Thyroid gland (tissue), 4 donors: ENCODE data around the gene SH2D1A.

Experiments used
- POLR2A ChIP-seq, 2 donors: fragments of 450-650 bp; IDR thresholded peaks; one replicate each; pipeline ENCODE4 v1.6.1; 2017; ENCODE audit warnings: antibody characterized with exemption in 2 of 2, mild to moderate bottlenecking in 2 of 2, moderate library complexity in 1 of 2
- TF ChIP-seq, protein P1 (sequence below), 6 experiments: fragments of 200-600 bp in 3 of 6; fragments of 450-650 bp in 3 of 6; sonication (generic) in 3 of 6; IDR thresholded peaks; one replicate each; pipeline ENCODE4 v1.5.1; 2016 to 2019; ENCODE audit warnings: antibody characterized with exemption in 6 of 6, mild to moderate bottlenecking in 2 of 6, inconsistent platforms in 1 of 6, moderate library complexity in 1 of 6

DNA sequence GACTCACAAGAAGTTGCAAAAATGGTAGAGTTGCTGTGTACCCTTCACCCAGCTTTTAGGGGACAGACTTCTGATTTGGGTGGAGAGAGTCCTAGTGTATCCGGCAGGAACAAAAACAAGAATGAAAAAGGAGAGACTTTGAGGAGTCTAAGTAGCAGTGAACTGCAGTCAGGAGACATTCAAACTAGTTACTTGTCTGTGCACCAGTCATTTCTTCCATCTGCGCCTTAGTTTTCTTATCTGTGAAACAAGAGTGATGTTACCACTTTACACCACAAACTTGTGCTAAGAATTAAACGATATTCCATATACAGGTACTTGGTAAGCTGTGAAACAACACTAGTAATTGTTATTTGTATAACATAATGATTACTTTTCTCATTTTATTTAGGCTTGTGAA is 47.3 kb downstream of the SH2D1A start:
- TF ChIP-seq, protein P1, sequence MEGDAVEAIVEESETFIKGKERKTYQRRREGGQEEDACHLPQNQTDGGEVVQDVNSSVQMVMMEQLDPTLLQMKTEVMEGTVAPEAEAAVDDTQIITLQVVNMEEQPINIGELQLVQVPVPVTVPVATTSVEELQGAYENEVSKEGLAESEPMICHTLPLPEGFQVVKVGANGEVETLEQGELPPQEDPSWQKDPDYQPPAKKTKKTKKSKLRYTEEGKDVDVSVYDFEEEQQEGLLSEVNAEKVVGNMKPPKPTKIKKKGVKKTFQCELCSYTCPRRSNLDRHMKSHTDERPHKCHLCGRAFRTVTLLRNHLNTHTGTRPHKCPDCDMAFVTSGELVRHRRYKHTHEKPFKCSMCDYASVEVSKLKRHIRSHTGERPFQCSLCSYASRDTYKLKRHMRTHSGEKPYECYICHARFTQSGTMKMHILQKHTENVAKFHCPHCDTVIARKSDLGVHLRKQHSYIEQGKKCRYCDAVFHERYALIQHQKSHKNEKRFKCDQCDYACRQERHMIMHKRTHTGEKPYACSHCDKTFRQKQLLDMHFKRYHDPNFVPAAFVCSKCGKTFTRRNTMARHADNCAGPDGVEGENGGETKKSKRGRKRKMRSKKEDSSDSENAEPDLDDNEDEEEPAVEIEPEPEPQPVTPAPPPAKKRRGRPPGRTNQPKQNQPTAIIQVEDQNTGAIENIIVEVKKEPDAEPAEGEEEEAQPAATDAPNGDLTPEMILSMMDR (IDR thresholded peaks at IDR 0.05): no peak
- no peak for TF ChIP-seq POLR2A (IDR thresholded peaks at IDR 0.05)
